HCT116 (cell line): Measurements from ENCODE around the gene KY. TPM values are rescaled to one million over a fixed set of nuclear protein-coding genes. Genes with fewer than 3 reads are reported as not detected.

Source experiments
- ATAC-seq: fragments of 200-7000 bp; cut with Tn5 transposase; 2 replicates; pipeline ENCODE4 v1.9.1; 2020; ENCODE audit warnings: mild to moderate bottlenecking, moderate library complexity
- Bru-seq: library from RNA; stranded (reverse); fragments of 400-500 nt; gene quantifications from one replicate; lab custom pipeline; 2021; lab: Mats Ljungman, UMichigan
- BruChase-seq, 2 experiments: library from RNA; stranded (reverse); fragments of 400-500 nt; gene quantifications; one replicate each; lab custom pipeline; 2021; lab: Mats Ljungman, UMichigan
- BruUV-seq: library from RNA; stranded (reverse); fragments of 400-500 nt; replicated peaks from 2 replicates; lab custom pipeline; 2021; lab: Mats Ljungman, UMichigan
- CTCF ChIA-PET: fragments of 300-600 bp; sonication (Branson Sonifier 250); formaldehyde crosslinking; loops from one replicate; lab custom pipeline; 2021; ENCODE audit warnings: antibody characterized with exemption; lab: Charles Lee
- POLR2A ChIA-PET: fragments of 300-600, 350-600 bp; sonication (Branson Sonifier 250); formaldehyde crosslinking; loops from one replicate; lab custom pipeline; 2021; ENCODE audit warnings: antibody characterized with exemption; lab: Charles Lee
- RAD21 ChIA-PET, 2 experiments: fragments of 300-600 bp; sonication (Branson Sonifier 250); formaldehyde crosslinking; loops; one replicate each; lab custom pipeline; 2023; ENCODE audit warnings: low total read pairs in 2 of 2; ENCODE audit not compliant: uncharacterized antibody in 2 of 2, unreplicated experiment in 2 of 2, low non-redundant PET in 1 of 2; lab: Charles Lee
- DNase-seq: peaks from one replicate; pipeline ENCODE4 v3.0.0-alpha.2; 2010; ENCODE audit warnings: low read depth, low spot score
- H2AFZ ChIP-seq: fragments of 200-600 bp; shearing (Covaris generic), sonication (generic); 2 replicates; pipeline ENCODE4 v1.6.1; 2017; ENCODE audit warnings: low read depth, mixed run types, mixed read lengths, antibody characterized with exemption, low read length; ENCODE audit not compliant: poor library complexity, severe bottlenecking
- H3K27ac ChIP-seq: 2 replicates; pipeline ENCODE4 v1.5.1; 2012; ENCODE audit warnings: low read depth, low read length
- H3K27me3 ChIP-seq: fragments of 200-600 bp; sonication (generic); 2 replicates; pipeline ENCODE4 v1.6.1; 2016; ENCODE audit warnings: mixed run types, low read length, mixed read lengths; ENCODE audit not compliant: insufficient read depth
- H3K36me3 ChIP-seq, 2 experiments: fragments of 200-500 bp in 1 of 2; fragments of 200-600 bp in 1 of 2; sonication (Bioruptor generic) in 1 of 2; sonication (generic) in 1 of 2; 2 replicates each; pipeline versions ENCODE4 v1.5.1 to v1.6.1; 2014 to 2016; ENCODE audit warnings: low read length in 2 of 2, inconsistent platforms in 1 of 2, mixed read lengths in 1 of 2, mixed run types in 1 of 2; ENCODE audit not compliant: insufficient read depth in 2 of 2, control insufficient read depth in 1 of 2
- H3K4me1 ChIP-seq, 2 experiments: fragments of 200-600 bp in 1 of 2; sonication (generic) in 1 of 2; 2 replicates each; pipeline versions ENCODE4 v1.5.1 to v1.6.1; 2012 to 2017; ENCODE audit warnings: low read length in 2 of 2, inconsistent platforms in 1 of 2, mild to moderate bottlenecking in 1 of 2, mixed read lengths in 1 of 2, mixed run types in 1 of 2, moderate library complexity in 1 of 2; ENCODE audit not compliant: insufficient read depth in 2 of 2, control insufficient read depth in 1 of 2
- H3K4me2 ChIP-seq: fragments of 200-600 bp; sonication (generic); 2 replicates; pipeline ENCODE4 v1.6.1; 2017; ENCODE audit warnings: mixed run types, low read length, mixed read lengths
- H3K4me3 ChIP-seq, 2 experiments: fragments of 200-600 bp in 1 of 2; sonication (generic) in 1 of 2; replicated peaks in 1 of 2; 2 replicates each; pipeline ENCODE4 v1.5.1; 2011 to 2016; ENCODE audit warnings: low read length in 2 of 2, control low read depth in 1 of 2, low read depth in 1 of 2, mild to moderate bottlenecking in 1 of 2, mixed read lengths in 1 of 2, mixed run types in 1 of 2
- H3K79me2 ChIP-seq: fragments of 200-600 bp; sonication (generic); 2 replicates; pipeline ENCODE4 v1.6.1; 2017; ENCODE audit warnings: mild to moderate bottlenecking, mixed run types, low read length, moderate library complexity, mixed read lengths; ENCODE audit not compliant: insufficient read depth
- H3K9ac ChIP-seq: fragments of 200-600 bp; sonication (generic); 2 replicates; pipeline ENCODE4 v1.6.1; 2016; ENCODE audit warnings: low read length, mixed read lengths
- H3K9me2 ChIP-seq: fragments of 200-600 bp; sonication (generic), shearing (Covaris generic); 2 replicates; pipeline ENCODE4 v1.6.1; 2017; ENCODE audit warnings: mixed run types, mild to moderate bottlenecking, moderate library complexity; ENCODE audit not compliant: insufficient read depth
- H3K9me3 ChIP-seq, 2 experiments: fragments of 200-500 bp in 1 of 2; fragments of 200-600 bp in 1 of 2; sonication (Bioruptor generic) in 1 of 2; sonication (generic) in 1 of 2; 2 replicates each; pipeline ENCODE4 v1.6.1; 2014 to 2017; ENCODE audit warnings: low read length in 2 of 2, mixed read lengths in 2 of 2, inconsistent platforms in 1 of 2, low read depth in 1 of 2, mild to moderate bottlenecking in 1 of 2, mixed run types in 1 of 2, moderate library complexity in 1 of 2; ENCODE audit not compliant: control insufficient read depth in 1 of 2, insufficient read depth in 1 of 2
- H4K20me1 ChIP-seq: fragments of 200-600 bp; sonication (generic), shearing (Covaris generic); 2 replicates; pipeline ENCODE4 v1.6.1; 2017; ENCODE audit warnings: mixed run types, mild to moderate bottlenecking, moderate library complexity; ENCODE audit not compliant: insufficient read depth
- ATF3 ChIP-seq: IDR thresholded peaks from 2 replicates; pipeline ENCODE4 v1.6.1; 2012
- CBX3 ChIP-seq: IDR thresholded peaks from 2 replicates; pipeline ENCODE4 v1.6.1; 2012; ENCODE audit warnings: low read depth
- CTCF ChIP-seq, 3 experiments: fragments of 200-600 bp in 1 of 3; sonication (generic) in 1 of 3; IDR thresholded peaks in 2 of 3; conservative IDR thresholded peaks in 1 of 3; 2 replicates each; pipeline ENCODE4 v1.5.1; 2012 to 2017; ENCODE audit warnings: low read depth in 2 of 3, low read length in 2 of 3, antibody characterized with exemption in 1 of 3, borderline replicate concordance in 1 of 3, control low read depth in 1 of 3, mild to moderate bottlenecking in 1 of 3, mixed read lengths in 1 of 3, mixed run types in 1 of 3, moderate library complexity in 1 of 3; ENCODE audit not compliant: insufficient read depth in 1 of 3
- ELF1 ChIP-seq: IDR thresholded peaks from 2 replicates; pipeline ENCODE4 v1.6.1; 2012; ENCODE audit warnings: low read depth, borderline replicate concordance
- JUND ChIP-seq: IDR thresholded peaks from 2 replicates; pipeline ENCODE4 v1.6.1; 2012
- MAX ChIP-seq: IDR thresholded peaks from 2 replicates; pipeline ENCODE4 v1.6.1; 2012
- POLR2AphosphoS5 ChIP-seq: IDR thresholded peaks from 2 replicates; pipeline ENCODE4 v1.6.1; 2011; ENCODE audit warnings: mild to moderate bottlenecking, low read depth, low read length, moderate library complexity
- REST ChIP-seq: IDR thresholded peaks from 2 replicates; pipeline ENCODE4 v1.6.1; 2012; ENCODE audit warnings: low read depth
- SRF ChIP-seq: IDR thresholded peaks from 2 replicates; pipeline ENCODE4 v1.6.1; 2012; ENCODE audit warnings: low read depth
- ZBTB33 ChIP-seq: IDR thresholded peaks from 2 replicates; pipeline ENCODE4 v1.6.1; 2011; ENCODE audit warnings: mild to moderate bottlenecking, low read length, moderate library complexity; ENCODE audit not compliant: insufficient replicate concordance; ENCODE audit errors: extremely low read depth
- ZFX ChIP-seq: fragments of 450-650 bp; IDR thresholded peaks from 2 replicates; pipeline ENCODE4 v1.6.1; 2017
- ZNF274 ChIP-seq: fragments of 200-500 bp; sonication (Bioruptor generic); IDR thresholded peaks from 2 replicates; pipeline ENCODE4 v1.6.1; 2014; ENCODE audit warnings: mild to moderate bottlenecking, low read depth, low read length, inconsistent platforms
- intact Hi-C: fragments of 100-400 bp; cut with micrococcal nuclease; formaldehyde crosslinking; loops from 2 replicates; pipeline ENCODE4 v1.10.0; 2022
- long read RNA-seq: library from polyadenylated mRNA; unstranded; transcript quantifications from one replicate; pipeline ENCODE4 v2.0.0, GENCODE V29; 2021; ENCODE audit not compliant: unreplicated experiment
- polyA plus RNA-seq: library from polyadenylated mRNA; unstranded; fragments of >200 nt; gene quantifications from 2 replicates; pipeline ENCODE4 v1.2.1, GENCODE V29; 2012; ENCODE audit warnings: missing spikeins
- total RNA-seq: library from RNA; stranded (reverse); gene quantifications from one replicate; pipeline ENCODE4 v1.2.1, GENCODE V29; 2021; ENCODE audit not compliant: unreplicated experiment

Gene KY
- total RNA-seq, result not detected
- polyA plus RNA-seq, result 0.04 TPM in 2 replicates
- Bru-seq, nascent RNA, result percentile 2 among the genes with signal in this experiment
- BruChase-seq, experiment 1, labeled RNA remaining after a 6-hour chase, result not detected
- BruChase-seq, experiment 2, labeled RNA remaining after a 2-hour chase, result not detected
- long read RNA-seq, result 0 reads

- H3K9ac ChIP-seq, result no peak within 1 kb of the TSS
- H3K9me2 ChIP-seq, result no peaks in the 10 kb centered on the region
- no peak within 1 kb of the TSS for H3K27ac ChIP-seq
- H3K9me3 ChIP-seq, result no peaks in the 10 kb centered on the region
- no peak within 1 kb of the TSS for H2AFZ ChIP-seq
- intact Hi-C loops, result no loop called here
- POLR2A ChIA-PET, result no interaction called here
- no peak for DNase-seq
- no peak within 1 kb of the TSS for H3K4me3 ChIP-seq
- BruUV-seq, result no TSS peak
- RAD21 ChIA-PET, result no interaction called here
- no peaks in the 10 kb centered on the region for H3K4me1 ChIP-seq
- H4K20me1 ChIP-seq, result no peaks in the 10 kb centered on the region
- TF ChIP-seq JUND, result no peak
- no peak for TF ChIP-seq CTCF (IDR thresholded peaks at IDR 0.05 in 2 of 3, conservative IDR thresholded peaks at IDR 0.05 in 1 of 3; ENCODE audit: borderline replicate concordance in 1 of 3, insufficient read depth in 1 of 3, low read depth in 2 of 3, low read length in 2 of 3)
- TF ChIP-seq ZNF274, result no peak
- TF ChIP-seq ZFX, result no peak
- no peak for TF ChIP-seq CBX3
- no peak for TF ChIP-seq MAX
- TF ChIP-seq SRF, result no peak
- TF ChIP-seq ELF1, result no peak
- no peak for TF ChIP-seq REST
- no peak for TF ChIP-seq ZBTB33
- TF ChIP-seq ATF3, result no peak
- TF ChIP-seq POLR2AphosphoS5, result no peak
- TF ChIP-seq, all 23 proteins: peak for 0
- CTCF ChIA-PET, result no interaction called here
- H3K27me3 ChIP-seq, result peaks cover 21% of the 10 kb centered on the region
- ATAC-seq, result no peak
- H3K4me2 ChIP-seq, result no peak within 1 kb of the TSS
- H3K79me2 ChIP-seq, result no peaks in the 10 kb centered on the region
- no peaks in the 10 kb centered on the region for H3K36me3 ChIP-seq
Measured at GRCh38 chr3:134650431-134651346, at the start of gene KY. Gene KY, minus strand, starts transcription at chr3:134651022. Its CDS starts 62 bp downstream, at chr3:134650960.
